ENCODE measurements around the gene COL8A2.

Gene COL8A2

DNA sequence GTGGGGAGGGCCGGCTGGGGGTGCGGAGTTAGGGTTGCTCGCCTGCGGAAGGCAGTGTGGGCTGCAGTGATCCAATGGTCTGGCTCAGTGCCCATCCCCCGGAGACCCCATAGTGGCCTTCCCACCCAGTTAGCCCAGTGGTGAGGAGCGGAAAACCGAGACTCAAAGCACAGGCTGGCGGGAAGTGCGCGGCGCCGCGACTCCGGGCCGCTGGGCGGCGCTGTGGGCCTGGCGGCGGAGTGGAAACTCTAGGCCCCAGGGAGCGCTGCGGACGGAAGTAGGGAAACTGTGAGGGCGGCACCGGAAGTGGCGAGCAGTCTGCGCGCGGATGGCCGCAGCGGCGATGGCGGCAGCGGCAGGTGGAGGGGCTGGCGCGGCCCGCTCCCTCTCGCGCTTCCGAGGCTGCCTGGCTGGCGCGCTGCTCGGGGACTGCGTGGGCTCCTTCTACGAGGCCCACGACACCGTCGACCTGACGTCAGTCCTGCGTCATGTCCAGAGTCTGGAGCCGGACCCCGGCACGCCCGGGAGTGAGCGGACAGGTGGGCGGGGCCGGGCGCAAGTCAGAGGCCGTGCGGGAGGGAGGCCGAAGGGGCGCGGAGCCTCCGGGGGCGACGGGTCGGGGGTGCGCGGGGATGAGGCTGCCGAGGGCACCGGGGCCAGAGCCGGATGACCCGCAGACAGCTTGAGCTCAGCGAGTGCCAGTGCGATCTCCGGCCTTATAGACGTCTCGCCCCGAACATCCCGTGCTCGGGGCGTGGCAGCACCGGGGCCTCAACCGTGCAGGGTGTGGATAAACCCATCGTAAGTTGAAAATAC is 36.2 kb downstream of the COL8A2 start, which contains the start of gene ADPRS (continued):
- TF ChIP-seq, protein P1, sequence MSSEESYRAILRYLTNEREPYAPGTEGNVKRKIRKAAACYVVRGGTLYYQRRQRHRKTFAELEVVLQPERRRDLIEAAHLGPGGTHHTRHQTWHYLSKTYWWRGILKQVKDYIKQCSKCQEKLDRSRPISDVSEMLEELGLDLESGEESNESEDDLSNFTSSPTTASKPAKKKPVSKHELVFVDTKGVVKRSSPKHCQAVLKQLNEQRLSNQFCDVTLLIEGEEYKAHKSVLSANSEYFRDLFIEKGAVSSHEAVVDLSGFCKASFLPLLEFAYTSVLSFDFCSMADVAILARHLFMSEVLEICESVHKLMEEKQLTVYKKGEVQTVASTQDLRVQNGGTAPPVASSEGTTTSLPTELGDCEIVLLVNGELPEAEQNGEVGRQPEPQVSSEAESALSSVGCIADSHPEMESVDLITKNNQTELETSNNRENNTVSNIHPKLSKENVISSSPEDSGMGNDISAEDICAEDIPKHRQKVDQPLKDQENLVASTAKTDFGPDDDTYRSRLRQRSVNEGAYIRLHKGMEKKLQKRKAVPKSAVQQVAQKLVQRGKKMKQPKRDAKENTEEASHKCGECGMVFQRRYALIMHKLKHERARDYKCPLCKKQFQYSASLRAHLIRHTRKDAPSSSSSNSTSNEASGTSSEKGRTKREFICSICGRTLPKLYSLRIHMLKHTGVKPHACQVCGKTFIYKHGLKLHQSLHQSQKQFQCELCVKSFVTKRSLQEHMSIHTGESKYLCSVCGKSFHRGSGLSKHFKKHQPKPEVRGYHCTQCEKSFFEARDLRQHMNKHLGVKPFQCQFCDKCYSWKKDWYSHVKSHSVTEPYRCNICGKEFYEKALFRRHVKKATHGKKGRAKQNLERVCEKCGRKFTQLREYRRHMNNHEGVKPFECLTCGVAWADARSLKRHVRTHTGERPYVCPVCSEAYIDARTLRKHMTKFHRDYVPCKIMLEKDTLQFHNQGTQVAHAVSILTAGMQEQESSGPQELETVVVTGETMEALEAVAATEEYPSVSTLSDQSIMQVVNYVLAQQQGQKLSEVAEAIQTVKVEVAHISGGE (tag by site-specific recombination; conservative IDR thresholded peaks at IDR 0.05; ENCODE audit: low read depth) = peak; percentile 98
- TF ChIP-seq ZSCAN30 (tag by site-specific recombination; IDR thresholded peaks at IDR 0.05) = peak; percentile 97
- no peak; the same call in 1 of the 2 replicates for TF ChIP-seq ZNF768 (tag by site-specific recombination; IDR thresholded peaks at IDR 0.05)
- peak; percentile 84 for TF ChIP-seq ZFP37 (tag by site-specific recombination; IDR thresholded peaks at IDR 0.05)
- TF ChIP-seq WT1 (tag by site-specific recombination; IDR thresholded peaks at IDR 0.05) = peak; percentile 45; the same call in 1 of the 2 replicates
- peak; percentile 87 for TF ChIP-seq KLF1 (tag by site-specific recombination; IDR thresholded peaks at IDR 0.05)
- peak; percentile 82; the same call in 1 of the 2 replicates for TF ChIP-seq GLI4 (tag by site-specific recombination; IDR thresholded peaks at IDR 0.05)
- TF ChIP-seq, protein P2, sequence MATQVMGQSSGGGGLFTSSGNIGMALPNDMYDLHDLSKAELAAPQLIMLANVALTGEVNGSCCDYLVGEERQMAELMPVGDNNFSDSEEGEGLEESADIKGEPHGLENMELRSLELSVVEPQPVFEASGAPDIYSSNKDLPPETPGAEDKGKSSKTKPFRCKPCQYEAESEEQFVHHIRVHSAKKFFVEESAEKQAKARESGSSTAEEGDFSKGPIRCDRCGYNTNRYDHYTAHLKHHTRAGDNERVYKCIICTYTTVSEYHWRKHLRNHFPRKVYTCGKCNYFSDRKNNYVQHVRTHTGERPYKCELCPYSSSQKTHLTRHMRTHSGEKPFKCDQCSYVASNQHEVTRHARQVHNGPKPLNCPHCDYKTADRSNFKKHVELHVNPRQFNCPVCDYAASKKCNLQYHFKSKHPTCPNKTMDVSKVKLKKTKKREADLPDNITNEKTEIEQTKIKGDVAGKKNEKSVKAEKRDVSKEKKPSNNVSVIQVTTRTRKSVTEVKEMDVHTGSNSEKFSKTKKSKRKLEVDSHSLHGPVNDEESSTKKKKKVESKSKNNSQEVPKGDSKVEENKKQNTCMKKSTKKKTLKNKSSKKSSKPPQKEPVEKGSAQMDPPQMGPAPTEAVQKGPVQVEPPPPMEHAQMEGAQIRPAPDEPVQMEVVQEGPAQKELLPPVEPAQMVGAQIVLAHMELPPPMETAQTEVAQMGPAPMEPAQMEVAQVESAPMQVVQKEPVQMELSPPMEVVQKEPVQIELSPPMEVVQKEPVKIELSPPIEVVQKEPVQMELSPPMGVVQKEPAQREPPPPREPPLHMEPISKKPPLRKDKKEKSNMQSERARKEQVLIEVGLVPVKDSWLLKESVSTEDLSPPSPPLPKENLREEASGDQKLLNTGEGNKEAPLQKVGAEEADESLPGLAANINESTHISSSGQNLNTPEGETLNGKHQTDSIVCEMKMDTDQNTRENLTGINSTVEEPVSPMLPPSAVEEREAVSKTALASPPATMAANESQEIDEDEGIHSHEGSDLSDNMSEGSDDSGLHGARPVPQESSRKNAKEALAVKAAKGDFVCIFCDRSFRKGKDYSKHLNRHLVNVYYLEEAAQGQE (tag by site-specific recombination; IDR thresholded peaks at IDR 0.05) = peak; percentile 51
- peak; percentile 91 for TF ChIP-seq SP2 (tag by site-specific recombination; IDR thresholded peaks at IDR 0.05)
- no peak for TF ChIP-seq ZNF19 (tag by site-specific recombination; IDR thresholded peaks at IDR 0.05; ENCODE audit: low read depth)
- TF ChIP-seq ZEB2 (tag by site-specific recombination; IDR thresholded peaks at IDR 0.05) = peak; percentile 87
- TF ChIP-seq ZNF600 (tag by site-specific recombination; IDR thresholded peaks at IDR 0.05) = peak; percentile 50; the same call in 1 of the 2 replicates
- no peak for TF ChIP-seq ZNF48 (tag by site-specific recombination; IDR thresholded peaks at IDR 0.05)
- peak; percentile 99 for TF ChIP-seq SCRT2 (tag by site-specific recombination; IDR thresholded peaks at IDR 0.05)
- TF ChIP-seq GLIS1 (tag by site-specific recombination; IDR thresholded peaks at IDR 0.05) = peak; percentile 86; the same call in 1 of the 2 replicates
- TF ChIP-seq ZFP69B (tag by site-specific recombination; IDR thresholded peaks at IDR 0.05) = peak; percentile 71; the same call in 1 of the 2 replicates
- TF ChIP-seq OSR2 (tag by site-specific recombination; IDR thresholded peaks at IDR 0.05) = peak; percentile 21; the same call in 1 of the 2 replicates
- TF ChIP-seq KLF16 (tag by site-specific recombination; IDR thresholded peaks at IDR 0.05) = peak; percentile 96
- TF ChIP-seq ZNF660 (tag by site-specific recombination; IDR thresholded peaks at IDR 0.05) = peak; percentile 96
- TF ChIP-seq BCL11A (tag by site-specific recombination; IDR thresholded peaks at IDR 0.05; ENCODE audit: low read depth) = 0 out of 2 replicates have a peak, but pooled peaks have one; percentile 40
- peak; percentile 50 for TF ChIP-seq ZNF146 (tag by site-specific recombination; IDR thresholded peaks at IDR 0.05)
- no peak for TF ChIP-seq ZNF175 (tag by site-specific recombination; IDR thresholded peaks at IDR 0.05)
- peak; percentile 37; the same call in 1 of the 2 replicates for TF ChIP-seq ZNF623 (tag by site-specific recombination; IDR thresholded peaks at IDR 0.05)
- TF ChIP-seq, protein P3, sequence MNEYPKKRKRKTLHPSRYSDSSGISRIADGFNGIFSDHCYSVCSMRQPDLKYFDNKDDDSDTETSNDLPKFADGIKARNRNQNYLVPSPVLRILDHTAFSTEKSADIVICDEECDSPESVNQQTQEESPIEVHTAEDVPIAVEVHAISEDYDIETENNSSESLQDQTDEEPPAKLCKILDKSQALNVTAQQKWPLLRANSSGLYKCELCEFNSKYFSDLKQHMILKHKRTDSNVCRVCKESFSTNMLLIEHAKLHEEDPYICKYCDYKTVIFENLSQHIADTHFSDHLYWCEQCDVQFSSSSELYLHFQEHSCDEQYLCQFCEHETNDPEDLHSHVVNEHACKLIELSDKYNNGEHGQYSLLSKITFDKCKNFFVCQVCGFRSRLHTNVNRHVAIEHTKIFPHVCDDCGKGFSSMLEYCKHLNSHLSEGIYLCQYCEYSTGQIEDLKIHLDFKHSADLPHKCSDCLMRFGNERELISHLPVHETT (tag by site-specific recombination; IDR thresholded peaks at IDR 0.05) = peak; percentile 94
- peak; percentile 79 for TF ChIP-seq GLIS2 (tag by site-specific recombination; IDR thresholded peaks at IDR 0.05)
- peak; percentile 66; the same call in 1 of the 2 replicates for TF ChIP-seq ZNF121 (tag by site-specific recombination; IDR thresholded peaks at IDR 0.05)
- peak; percentile 99 for TF ChIP-seq ZNF501 (tag by site-specific recombination; IDR thresholded peaks at IDR 0.05)
- no peak; the same call in 1 of the 2 replicates for TF ChIP-seq ZNF626 (tag by site-specific recombination; IDR thresholded peaks at IDR 0.05)
- TF ChIP-seq ZNF664 (tag by site-specific recombination; IDR thresholded peaks at IDR 0.05) = peak; percentile 6; the same call in 1 of the 2 replicates
- TF ChIP-seq ZNF561 (tag by site-specific recombination; IDR thresholded peaks at IDR 0.05; ENCODE audit: borderline replicate concordance) = peak; percentile 98
- TF ChIP-seq ZNF214 (tag by site-specific recombination; IDR thresholded peaks at IDR 0.05; ENCODE audit: borderline replicate concordance) = no peak
- TF ChIP-seq, protein P4, sequence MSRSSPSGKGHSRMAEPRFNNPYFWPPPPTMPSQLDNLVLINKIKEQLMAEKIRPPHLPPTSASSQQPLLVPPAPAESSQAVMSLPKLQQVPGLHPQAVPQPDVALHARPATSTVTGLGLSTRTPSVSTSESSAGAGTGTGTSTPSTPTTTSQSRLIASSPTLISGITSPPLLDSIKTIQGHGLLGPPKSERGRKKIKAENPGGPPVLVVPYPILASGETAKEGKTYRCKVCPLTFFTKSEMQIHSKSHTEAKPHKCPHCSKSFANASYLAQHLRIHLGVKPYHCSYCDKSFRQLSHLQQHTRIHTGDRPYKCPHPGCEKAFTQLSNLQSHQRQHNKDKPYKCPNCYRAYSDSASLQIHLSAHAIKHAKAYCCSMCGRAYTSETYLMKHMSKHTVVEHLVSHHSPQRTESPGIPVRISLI (tag by site-specific recombination; IDR thresholded peaks at IDR 0.05) = no peak
